SK-N-SH treated with all-trans-retinoic acid at 6 μM for 48 hours (cell line): ENCODE measurements around the gene INSL3.

Source experiments
- ARNTL ChIP-seq: fragments of 450-650 bp; formaldehyde crosslinking; IDR thresholded peaks from 2 replicates; pipeline ENCODE4 v1.5.0; 2020; ENCODE audit warnings: low read depth, mild to moderate bottlenecking, moderate library complexity, borderline replicate concordance
- CSDC2 ChIP-seq: fragments of 250-450 bp; sonication (Bioruptor Pico); IDR thresholded peaks from 2 replicates; pipeline ENCODE4 v1.5.0; 2020; ENCODE audit warnings: mild to moderate bottlenecking, moderate library complexity
- ESRRG ChIP-seq: fragments of 250-450 bp; sonication (Bioruptor Pico); IDR thresholded peaks from 2 replicates; pipeline ENCODE4 v1.6.1; 2021; ENCODE audit warnings: mild to moderate bottlenecking
- GLIS3 ChIP-seq: fragments of 250-450 bp; sonication (Bioruptor Pico); IDR thresholded peaks from 2 replicates; pipeline ENCODE4 v1.5.0; 2020; ENCODE audit warnings: mild to moderate bottlenecking, moderate library complexity
- ZFP3 ChIP-seq: fragments of 250-450 bp; sonication (Bioruptor Pico); IDR thresholded peaks from 2 replicates; pipeline ENCODE4 v1.5.0; 2020; ENCODE audit warnings: mild to moderate bottlenecking, moderate library complexity
- ZNF565 ChIP-seq: fragments of 450-650 bp; formaldehyde crosslinking; conservative IDR thresholded peaks from 2 replicates; pipeline ENCODE4 v1.5.0; 2020; ENCODE audit warnings: low read depth, mild to moderate bottlenecking, moderate library complexity
- ZNF70 ChIP-seq: fragments of 450-650 bp; formaldehyde crosslinking; IDR thresholded peaks from 2 replicates; pipeline ENCODE4 v1.5.0; 2020; ENCODE audit warnings: mild to moderate bottlenecking, moderate library complexity
- TF ChIP-seq, protein P1 (sequence below): fragments of 250-450 bp; sonication (Bioruptor Pico); IDR thresholded peaks from 2 replicates; pipeline ENCODE4 v1.8.0; 2020; ENCODE audit warnings: mild to moderate bottlenecking, moderate library complexity, borderline replicate concordance
- TF ChIP-seq, protein P2 (sequence below): fragments of 250-450 bp; sonication (Bioruptor Pico); IDR thresholded peaks from 2 replicates; pipeline ENCODE4 v1.8.0; 2021; ENCODE audit warnings: low read depth, mild to moderate bottlenecking, moderate library complexity, borderline replicate concordance

DNA sequence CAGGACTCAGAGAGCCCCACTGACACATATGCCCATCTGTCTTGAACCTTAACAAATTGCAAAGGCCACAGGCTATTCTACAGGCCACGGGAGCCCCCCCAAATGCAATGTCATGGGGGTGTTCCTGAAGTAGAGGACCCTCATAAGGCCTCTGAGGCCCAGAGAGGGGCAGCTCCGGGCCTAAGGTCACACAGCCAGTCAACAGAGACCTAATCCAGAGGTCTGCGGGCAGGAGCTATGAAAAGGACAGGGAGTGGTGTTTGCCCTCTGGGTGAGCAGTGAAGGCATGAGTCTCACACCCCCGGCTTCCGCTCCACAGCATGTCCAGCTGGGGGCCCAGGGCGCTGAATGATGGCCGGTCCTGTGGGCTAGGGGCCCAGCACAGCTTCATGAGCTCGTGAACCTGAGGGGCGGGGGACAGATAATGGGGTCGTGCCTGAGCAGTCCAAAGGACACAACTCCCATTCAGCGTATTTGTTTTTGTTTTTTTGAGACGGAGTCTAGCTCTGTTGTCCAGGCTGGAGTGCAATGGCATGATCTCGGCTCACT is 5.3 kb upstream of the INSL3 start:
- TF ChIP-seq ZNF70 (CRISPR knock-in tag) (no peak), GLIS3 (CRISPR knock-in tag) (no peak), ESRRG (no peak), ZNF565 (no peak), ZFP3 (no peak), ARNTL (CRISPR knock-in tag) (no peak), CSDC2 (CRISPR knock-in tag) (no peak)
- TF ChIP-seq, protein P1, sequence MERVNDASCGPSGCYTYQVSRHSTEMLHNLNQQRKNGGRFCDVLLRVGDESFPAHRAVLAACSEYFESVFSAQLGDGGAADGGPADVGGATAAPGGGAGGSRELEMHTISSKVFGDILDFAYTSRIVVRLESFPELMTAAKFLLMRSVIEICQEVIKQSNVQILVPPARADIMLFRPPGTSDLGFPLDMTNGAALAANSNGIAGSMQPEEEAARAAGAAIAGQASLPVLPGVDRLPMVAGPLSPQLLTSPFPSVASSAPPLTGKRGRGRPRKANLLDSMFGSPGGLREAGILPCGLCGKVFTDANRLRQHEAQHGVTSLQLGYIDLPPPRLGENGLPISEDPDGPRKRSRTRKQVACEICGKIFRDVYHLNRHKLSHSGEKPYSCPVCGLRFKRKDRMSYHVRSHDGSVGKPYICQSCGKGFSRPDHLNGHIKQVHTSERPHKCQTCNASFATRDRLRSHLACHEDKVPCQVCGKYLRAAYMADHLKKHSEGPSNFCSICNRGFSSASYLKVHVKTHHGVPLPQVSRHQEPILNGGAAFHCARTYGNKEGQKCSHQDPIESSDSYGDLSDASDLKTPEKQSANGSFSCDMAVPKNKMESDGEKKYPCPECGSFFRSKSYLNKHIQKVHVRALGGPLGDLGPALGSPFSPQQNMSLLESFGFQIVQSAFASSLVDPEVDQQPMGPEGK (CRISPR knock-in tag): no peak
- TF ChIP-seq, protein P2, sequence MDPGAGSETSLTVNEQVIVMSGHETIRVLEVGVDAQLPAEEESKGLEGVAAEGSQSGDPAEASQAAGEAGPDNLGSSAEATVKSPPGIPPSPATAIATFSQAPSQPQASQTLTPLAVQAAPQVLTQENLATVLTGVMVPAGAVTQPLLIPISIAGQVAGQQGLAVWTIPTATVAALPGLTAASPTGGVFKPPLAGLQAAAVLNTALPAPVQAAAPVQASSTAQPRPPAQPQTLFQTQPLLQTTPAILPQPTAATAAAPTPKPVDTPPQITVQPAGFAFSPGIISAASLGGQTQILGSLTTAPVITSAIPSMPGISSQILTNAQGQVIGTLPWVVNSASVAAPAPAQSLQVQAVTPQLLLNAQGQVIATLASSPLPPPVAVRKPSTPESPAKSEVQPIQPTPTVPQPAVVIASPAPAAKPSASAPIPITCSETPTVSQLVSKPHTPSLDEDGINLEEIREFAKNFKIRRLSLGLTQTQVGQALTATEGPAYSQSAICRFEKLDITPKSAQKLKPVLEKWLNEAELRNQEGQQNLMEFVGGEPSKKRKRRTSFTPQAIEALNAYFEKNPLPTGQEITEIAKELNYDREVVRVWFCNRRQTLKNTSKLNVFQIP: no peak
